HCEC 1CT (cell line): Measurements from ENCODE around the gene CYP27A1.
"Not testable (repeated sequence)": the region's sequence is repeated elsewhere in the genome, so short reads cannot be mapped to it uniquely, and the experiment has no call there.

Source experiments
- DNase-seq: peaks from one replicate; pipeline ENCODE4 v3.0.0-alpha.2; 2017

The CYP27A1 gene

GRCh38 chr2:218781691-218782527, at the start of gene CYP27A1:
Gene CYP27A1 (plus strand): TSS chr2:218782147. CDS start chr2:218782183, 36 bp downstream.
- DNase-seq: peak; percentile 9

DNA sequence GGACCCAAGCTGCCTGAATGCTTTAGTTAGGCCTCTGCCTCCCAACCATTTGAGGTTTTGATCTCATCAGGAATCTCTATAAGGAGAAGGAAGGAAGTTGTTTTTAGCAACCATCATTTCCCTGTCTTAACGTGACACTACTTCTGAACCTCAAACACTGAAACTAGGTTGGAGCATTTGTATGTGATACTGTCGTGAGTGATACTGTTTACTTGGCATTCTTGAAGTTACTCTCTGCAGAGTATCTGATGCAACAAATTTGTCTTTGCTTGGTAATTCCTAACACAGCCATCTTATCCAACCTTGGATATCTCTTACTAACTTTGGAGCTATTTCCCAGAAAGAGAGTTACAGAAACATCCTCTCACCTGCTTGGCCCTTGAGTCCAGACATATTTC, 49.2 kb upstream of the CYP27A1 start:
- no peak for DNase-seq

GRCh38 chr2:218733171-218734021, 48.6 kb upstream of the CYP27A1 start:
- peak; percentile 83 for DNase-seq

DNA sequence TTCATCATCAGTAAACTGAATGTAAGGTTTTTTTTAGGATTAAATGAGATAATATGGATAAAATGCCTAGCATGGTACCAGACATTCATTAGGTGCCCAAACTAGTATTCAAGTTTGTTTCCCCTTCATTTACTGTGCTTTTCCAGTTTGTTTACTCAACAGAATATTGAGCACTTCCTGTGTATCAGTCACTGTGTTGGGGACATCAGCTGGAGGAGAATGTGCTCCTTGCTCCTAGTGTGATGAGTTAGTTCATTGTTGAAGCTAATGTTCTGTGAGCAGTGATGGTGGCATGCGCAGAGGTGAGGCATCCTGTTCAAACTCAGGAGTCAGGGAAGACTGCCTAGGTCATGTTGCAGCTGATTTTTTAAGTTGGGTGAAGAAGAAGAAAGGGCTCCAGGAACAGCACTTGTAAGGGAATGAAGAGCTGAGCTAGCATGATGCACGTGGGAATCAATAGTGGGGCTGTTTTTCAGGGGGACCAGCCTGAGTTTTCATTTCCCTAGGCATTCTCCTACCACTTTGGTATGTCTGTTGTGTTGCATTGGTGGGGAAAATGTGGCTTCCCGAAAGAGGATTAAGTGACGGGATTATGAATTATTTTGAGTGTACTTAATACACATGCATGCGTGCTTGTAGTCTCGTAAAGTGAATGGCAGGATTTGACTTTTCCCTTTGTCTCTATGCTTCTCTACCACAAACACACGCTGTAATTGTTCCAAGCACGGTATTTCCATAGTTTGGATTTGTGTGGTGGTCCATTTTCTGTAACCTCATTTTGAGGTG, 47.6 kb upstream of the CYP27A1 start:
- no peak for DNase-seq

- no peak for DNase-seq
These were observed 45.4 kb upstream of the CYP27A1 start for GRCh38 chr2:218736531-218736930.

- no peak for DNase-seq
These were observed 38.9 kb upstream of the CYP27A1 start for GRCh38 chr2:218743068-218743467.

DNA sequence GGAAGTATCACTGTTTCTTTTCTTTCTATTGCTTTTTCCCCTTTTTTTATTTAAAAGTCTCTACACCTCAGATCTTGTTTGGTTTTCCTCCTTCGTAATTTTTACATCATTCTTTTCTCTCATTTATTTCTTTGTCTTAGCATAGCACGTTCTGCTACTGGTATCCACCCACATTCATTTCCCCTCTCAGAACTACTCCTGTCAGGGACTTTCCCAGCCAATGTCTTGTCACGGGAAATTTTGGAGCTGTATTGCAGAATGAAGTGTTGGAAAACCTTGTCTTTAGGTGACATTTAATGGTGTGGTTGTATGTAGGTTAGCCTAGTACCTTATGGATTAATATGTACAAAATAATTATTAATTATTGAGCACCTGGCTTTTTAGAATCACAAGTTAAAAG, 37.3 kb upstream of the CYP27A1 start:
- no peak for DNase-seq

DNA sequence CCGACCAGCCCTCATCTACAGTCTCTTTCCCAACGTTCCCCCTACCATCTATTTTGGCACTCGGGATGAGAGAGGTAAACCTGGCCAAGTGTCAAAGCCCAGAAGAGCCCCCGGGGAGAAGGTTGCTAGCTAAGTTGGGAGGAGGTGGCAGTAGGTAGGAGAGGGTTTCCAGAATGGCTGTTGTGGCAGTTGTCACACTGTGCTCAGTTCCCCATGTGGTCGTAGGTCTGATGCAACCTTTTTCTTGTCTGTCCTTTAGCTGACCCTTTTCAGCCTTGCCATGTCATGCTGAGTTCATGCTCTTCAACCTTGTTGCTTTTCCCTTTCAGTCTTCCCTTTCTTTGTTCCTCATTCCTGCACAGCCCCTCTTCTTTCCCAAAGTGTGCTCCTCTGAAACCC, 36.8 kb upstream of the CYP27A1 start:
- DNase-seq: no peak

- DNase-seq: no peak
These were observed 36.1 kb upstream of the CYP27A1 start for GRCh38 chr2:218745559-218746469.

GRCh38 chr2:218746470-218746795, 35.5 kb upstream of the CYP27A1 start:
- no peak for DNase-seq

- no peak for DNase-seq
These were observed 35.0 kb upstream of the CYP27A1 start for GRCh38 chr2:218746960-218747359.

GRCh38 chr2:218748741-218749441, 33.1 kb upstream of the CYP27A1 start:
- no peak for DNase-seq

GRCh38 chr2:218754201-218754600, 27.7 kb upstream of the CYP27A1 start:
- no peak for DNase-seq

DNA sequence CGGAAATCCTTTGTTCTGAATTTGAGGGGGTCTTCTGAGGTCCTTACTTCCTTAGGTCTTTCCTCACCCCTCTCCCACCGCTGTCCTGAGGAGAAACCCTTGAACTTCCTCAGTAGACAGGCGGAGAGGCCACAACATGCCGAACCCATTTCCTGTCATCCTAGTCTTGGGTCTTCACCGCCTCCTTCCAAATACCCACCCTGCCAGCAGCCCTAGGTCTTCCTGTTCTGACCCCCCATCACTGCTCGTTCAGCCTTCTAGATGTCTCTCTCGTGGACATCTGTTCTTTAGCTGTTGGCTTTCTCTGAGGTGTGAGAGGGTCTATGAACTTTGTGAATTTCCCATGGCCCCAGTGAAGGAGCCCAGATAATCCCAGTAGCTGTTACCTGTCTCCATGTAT, 27.2 kb upstream of the CYP27A1 start:
- no peak for DNase-seq

DNA sequence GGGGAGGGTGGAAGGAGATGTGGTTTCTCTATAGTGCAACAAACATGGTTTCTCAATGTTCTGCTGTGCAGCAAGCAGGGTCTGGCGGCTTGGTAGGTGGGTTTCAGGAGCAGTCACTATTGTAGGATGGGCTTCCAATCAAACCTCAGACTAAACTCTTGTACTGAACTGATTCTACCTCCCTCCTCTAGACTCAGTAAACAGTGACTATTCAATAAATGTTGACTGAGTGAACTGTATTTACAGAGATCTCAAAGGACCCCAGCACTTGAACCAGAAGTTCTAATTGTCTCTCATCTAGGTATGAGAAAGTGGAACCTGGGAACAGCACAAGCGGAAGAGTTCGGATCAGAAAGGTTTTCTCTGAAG, 26.8 kb upstream of the CYP27A1 start:
- no peak for DNase-seq

DNA sequence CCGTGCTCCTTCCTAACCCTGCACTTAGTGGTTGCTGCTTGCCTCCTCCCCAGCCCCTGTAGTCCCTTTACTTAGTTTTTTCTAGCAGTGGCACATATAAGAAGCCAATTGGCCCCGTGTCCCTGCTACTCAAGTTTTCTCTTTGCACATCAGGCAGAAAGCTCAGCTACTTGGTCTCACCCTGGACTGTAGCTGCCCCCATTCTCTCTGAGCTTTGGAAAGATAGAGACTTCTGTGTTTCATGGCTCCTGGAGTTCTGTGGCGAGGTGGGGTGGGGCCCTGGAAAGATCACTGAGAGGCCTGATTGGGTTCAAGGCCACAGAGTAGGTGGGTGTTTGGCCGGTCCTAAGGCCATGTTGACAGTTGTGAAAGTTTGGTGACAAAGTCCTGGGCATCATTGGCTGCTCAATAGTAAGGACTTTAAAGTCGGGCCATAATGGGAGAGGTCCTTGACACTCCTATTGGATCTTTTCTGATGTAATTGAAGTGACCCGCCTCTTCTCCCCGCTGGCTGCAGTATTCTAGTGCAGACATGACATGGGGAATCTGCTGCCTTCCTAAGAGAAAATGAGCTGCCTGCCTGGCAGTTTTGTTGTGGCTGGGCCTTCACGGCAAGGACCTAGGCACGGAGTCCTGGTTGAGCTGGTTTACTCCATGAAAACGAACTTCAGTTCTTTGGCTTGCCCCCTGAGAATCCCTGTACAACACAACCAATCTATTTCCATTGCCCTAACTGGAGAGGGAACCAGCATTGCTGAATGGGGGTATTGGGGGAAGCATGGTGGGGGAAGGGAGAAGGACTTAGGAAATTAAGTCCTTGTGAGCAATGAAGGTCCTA, 26.2 kb upstream of the CYP27A1 start:
- no peak for DNase-seq

GRCh38 chr2:218756599-218757377, 25.2 kb upstream of the CYP27A1 start:
- DNase-seq: no peak

DNA sequence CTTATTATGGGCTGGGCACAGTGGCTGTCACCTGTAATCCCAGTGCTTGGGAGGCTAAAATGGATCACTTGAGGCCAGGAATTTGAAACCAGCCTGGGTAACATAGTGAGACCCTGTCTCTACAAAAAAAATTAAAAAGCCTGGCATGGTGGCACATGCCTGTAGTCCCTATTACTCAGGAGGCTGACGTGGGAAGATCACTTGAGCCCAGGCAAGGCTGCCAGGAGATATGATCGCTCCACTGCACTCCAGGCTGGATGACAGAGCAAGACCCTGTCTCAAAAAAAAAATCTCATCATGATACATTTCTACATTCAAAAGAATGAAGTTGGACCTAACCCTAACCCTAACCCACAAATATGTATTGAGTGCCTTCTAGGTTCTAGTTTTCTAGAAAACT, 20.2 kb upstream of the CYP27A1 start:
- DNase-seq: no peak

DNA sequence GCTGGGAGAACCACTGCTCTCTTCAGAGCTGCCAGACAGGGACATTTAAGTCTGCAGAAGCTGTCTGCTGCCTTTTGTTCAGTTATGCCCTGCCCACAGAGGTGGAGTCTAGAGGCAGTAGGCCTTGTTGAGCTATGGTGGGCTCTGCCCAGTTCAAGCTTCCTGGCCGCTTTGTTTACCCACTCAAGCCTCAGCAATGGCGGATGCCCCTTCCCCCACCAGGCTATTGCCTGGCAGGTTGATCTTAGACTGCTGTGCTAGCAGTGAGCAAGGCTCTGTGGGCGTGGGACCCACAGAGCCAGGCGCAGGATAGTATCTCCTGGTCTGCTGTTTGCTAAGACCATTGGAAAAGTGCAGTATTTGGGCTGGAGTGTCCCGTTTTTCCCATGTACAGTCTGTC, 9.2 kb upstream of the CYP27A1 start:
- DNase-seq: not testable (repeated sequence)

DNA sequence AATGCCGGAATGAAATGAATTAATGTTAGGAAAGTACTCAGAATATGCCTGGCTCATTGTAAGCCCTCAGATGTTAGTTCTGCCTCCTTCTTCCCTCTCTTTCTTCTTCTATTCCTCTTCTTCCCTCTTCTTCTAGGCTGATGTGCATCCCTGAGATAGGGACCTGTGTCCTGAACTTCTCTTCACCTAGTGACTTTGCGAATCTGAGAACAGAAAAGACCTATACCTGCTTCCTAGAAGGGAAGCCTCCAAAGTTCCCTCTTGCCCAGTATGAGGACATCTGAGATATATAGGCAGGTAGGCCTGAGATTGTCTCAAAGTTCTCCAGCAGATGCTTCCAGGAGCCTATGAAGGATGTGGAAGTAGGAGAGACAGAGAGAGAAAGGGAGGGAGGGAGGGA, 8.1 kb upstream of the CYP27A1 start:
- DNase-seq: no peak
